ENCODE data around the gene CGB3. TPM values are rescaled to one million over a fixed set of nuclear protein-coding genes. Genes with fewer than 3 reads are reported as not detected.
"Not testable (repeated sequence)": the region's sequence is repeated elsewhere in the genome, so short reads cannot be mapped to it uniquely, and the experiment has no call there.

The CGB3 gene
- total RNA-seq, 2 experiments from 2014 or later, result not detected

DNA sequence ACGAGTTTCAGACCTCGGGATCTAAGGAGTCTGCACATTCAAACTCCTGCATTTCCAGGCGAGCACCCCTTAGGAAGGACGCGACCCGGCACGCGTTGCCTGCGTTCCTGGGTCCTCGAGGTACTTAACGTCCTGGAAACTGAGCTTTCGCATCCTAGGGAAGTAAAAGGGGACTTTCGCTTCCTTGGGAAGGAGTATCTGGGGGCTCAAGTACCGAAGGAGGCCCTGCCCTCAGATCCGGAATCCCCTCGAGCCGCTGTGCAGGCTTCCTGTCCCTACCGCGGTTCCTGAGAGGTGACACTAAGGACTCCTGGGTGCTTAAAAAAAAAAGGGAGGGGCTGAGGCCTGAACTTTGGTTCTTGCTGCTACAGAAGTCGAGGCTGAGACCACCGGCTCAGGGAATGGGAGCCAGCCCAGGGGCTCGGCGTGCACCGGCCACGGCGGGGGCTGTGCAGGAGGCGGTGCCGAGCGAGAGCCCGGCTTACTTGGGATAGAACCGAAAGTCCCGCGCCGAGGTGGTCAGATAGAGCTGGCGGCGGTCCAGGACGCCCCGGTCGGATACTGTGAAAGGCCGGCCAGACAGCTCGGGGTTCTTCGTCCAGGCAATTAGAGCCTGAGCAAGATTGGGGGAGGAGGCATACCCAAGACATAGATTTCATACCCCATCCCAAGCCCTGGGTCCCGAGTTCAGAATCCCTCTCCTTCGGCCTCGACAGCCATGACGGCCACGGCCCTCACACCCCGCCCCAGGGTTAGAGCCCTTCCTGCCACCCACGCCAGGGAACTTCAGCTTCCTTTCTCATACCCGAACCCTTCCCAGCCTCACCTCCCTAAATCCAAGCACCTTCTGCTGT lies 5.5 kb downstream of the CGB3 start:
- H3K9me3 Mint-ChIP-seq; intact Hi-C loops (cut with micrococcal nuclease); H3K27ac Mint-ChIP-seq; H3K27me3 Mint-ChIP-seq; H3K36me3 Mint-ChIP-seq: not testable (repeated sequence)
- peaks cover 37% of the 10 kb centered on the region for H3K4me1 Mint-ChIP-seq (ENCODE audit: low read depth)
- H3K4me3 Mint-ChIP-seq, result peak overlapping the region; percentile 79
- CTCF ChIA-PET, result interaction anchor here (0.8 to 5.7 kb wide), 8 partner anchors 9 to 88 kb away, joined by 3 to 42 read pairs (median 4); partner anchors contain the start of genes GYS1 and RUVBL2
- DNase-seq, result peak; percentile 28
- POLR2A ChIA-PET, result interaction anchor here (1.3 to 2.3 kb wide), 2 partner anchors 19 to 25 kb away, joined by 3 to 7 read pairs; partner anchors contain the start of genes GYS1 and RUVBL2

DNA sequence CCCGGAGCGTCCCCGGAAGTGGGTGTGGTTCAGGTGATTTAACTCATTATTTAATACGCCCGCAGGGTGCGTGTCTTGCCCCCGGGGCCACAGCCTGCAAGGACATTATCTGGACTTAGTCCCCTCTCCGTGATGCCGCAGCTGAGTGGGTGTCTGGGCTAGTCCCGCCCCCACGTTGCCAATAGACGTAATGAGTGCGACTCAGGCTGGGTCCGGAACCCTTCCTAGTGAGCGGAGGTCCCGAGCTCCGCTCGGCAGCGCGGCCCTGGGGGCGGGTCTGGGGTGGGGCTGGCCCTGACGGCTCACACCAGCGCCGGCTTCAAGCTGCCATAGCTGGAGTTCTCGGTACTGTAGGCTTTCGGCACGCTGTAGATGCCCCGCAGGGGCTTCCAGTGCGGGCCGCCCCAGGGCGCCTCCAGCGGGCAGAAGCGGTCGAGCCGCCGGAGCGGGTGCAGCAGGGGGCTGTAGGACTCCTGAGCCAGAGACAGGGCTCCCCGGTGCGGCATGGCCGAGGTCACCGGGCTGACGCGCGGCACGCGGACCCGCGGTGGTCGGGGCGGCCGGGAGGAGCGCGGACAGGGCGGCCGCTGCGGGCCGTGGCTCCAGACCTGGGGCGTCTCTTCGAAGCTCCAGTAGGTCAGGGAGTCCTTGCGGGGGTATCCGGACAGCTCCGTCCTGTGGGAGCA lies 6.3 kb downstream of the CGB3 start:
- H3K36me3 Mint-ChIP-seq, result peaks cover 7% of the 10 kb centered on the region
- ChIA-PET POLR2A (interaction anchor here (0.6 to 2.3 kb wide), 3 partner anchors 8 to 24 kb away, joined by 3 to 7 read pairs (median 4); partner anchors contain the start of genes GYS1 and RUVBL2), CTCF (interaction anchor here (1.0 to 5.7 kb wide), 5 partner anchors 14 to 143 kb away, joined by 3 to 42 read pairs (median 3); partner anchors contain the start of gene RUVBL2)
- intact Hi-C loops (cut with micrococcal nuclease), result no loop called here
- H3K27ac Mint-ChIP-seq, result no peak overlapping the region
- no peaks in the 10 kb centered on the region for H3K9me3 Mint-ChIP-seq
- peaks cover 37% of the 10 kb centered on the region for H3K4me1 Mint-ChIP-seq (ENCODE audit: low read depth)
- peak overlapping the region; percentile 79 for H3K4me3 Mint-ChIP-seq
- H3K27me3 Mint-ChIP-seq, result peaks cover 4% of the 10 kb centered on the region
- peak; percentile 74 for DNase-seq

DNA sequence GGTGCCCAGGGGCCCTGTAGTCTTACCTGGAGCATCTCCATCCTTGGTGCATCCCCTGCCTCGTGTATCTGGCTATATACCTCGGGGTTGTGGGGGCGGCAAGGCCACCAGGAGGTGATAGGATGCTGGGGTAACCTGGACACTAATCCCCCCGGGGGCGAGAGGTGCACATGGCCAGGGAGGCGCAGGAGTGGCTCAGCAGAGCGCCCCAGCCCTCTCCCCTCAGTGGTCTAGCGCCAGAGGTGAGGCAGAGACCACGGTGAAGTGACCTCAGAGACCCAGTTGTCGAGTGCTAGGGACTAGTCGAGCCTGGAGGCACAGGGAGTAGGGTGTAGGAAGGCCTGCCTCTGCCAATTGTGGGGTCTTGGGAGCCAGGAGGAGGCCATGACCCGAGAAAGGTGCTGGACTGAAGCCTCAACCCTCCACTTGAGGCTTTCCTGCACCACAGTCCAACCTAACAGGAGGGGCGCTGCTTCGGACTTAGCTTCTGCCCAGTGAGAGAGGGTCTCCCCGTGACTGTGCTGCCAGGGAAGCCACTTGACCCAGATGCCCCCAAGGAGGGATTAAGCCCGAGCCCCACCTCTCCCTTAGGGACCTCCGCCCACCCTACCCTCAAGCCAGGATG lies 7.0 kb downstream of the CGB3 start, which contains the start of gene LHB:
Gene LHB (minus strand): TSS at position 51 of the 625 bp plus-strand sequence. CDS start 10 bp downstream, at position 41.
- Mint-ChIP-seq H3K27me3 (peaks cover 4% of the 10 kb centered on the region), H3K4me1 (ENCODE audit: low read depth) (peaks cover 37% of the 10 kb centered on the region), H3K36me3 (peaks cover 7% of the 10 kb centered on the region), H3K9me3 (no peaks in the 10 kb centered on the region), H3K4me3 (peak within 1 kb of the TSS; percentile 79), H3K27ac (no peak within 1 kb of the TSS)
- ChIA-PET CTCF (interaction anchor here (1.0 to 5.7 kb wide), 4 partner anchors 18 to 144 kb away, joined by 3 to 42 read pairs (median 6); partner anchors contain the start of gene RUVBL2), POLR2A (interaction anchor here (1.3 to 2.3 kb wide), 2 partner anchors 17 to 23 kb away, joined by 3 to 7 read pairs; partner anchors contain the start of genes GYS1 and RUVBL2)
- DNase-seq, result no peak
- intact Hi-C loops (cut with micrococcal nuclease), result no loop called here

DNA sequence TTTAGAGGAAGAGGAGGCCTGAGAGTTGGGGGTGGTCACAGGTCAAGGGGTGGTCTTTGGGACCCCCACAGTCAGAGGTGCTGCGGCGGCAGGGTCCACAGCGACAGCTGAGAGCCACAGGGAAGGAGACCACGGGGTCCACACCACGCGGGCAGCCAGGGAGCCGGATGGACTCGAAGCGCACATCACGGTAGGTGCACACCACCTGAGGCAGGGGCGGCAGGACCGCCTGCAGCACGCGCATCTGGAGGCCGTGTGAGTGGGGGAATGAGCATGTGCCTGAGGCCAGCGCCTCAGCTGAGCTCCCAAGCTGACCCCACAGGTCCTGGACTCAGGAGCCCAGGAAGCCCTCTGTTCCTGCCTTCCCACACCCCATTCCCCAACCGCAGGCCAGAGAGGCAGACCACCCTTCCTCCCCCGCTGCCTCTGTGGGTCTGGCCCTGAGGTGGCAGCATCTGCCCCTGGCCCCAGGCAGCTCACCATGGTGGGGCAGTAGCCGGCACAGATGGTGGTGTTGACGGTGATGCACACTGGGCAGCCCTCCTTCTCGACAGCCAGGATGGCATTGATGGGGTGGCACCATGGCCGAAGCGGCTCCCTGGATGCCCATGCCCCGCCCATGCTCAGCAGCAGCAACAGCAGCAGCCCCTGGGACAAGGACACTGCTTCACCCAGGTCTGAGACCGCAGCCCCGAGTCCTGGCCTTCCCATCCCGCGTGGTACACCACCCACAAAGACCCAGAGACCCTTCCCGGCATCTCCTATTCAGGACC lies 7.9 kb downstream of the CGB3 start:
- intact Hi-C loops (cut with micrococcal nuclease), result no loop called here
- POLR2A ChIA-PET, result no interaction called here

DNA sequence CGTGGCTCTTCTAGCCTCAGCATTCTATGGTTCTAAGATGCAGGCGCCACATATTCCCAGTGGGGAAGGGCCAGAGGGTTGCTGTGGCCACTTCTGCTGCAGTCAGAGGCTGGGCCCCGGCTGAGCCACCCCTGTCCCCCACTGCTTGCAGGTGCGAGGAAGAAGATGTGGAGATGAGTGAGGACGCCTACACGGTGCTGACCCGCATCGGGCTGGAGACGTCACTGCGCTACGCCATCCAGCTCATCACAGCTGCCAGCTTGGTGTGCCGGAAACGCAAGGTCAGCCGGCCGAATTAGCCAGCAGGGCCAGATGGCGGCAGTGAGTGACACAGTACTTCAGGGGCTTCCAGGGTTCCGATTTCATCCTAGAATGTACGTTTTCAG lies 9.3 kb downstream of the CGB3 start:
- ChIA-PET POLR2A (no interaction called here), CTCF (no interaction called here)
- Mint-ChIP-seq H3K9me3 (no peaks in the 10 kb centered on the region), H3K4me3 (no peak overlapping the region), H3K36me3 (peaks cover 7% of the 10 kb centered on the region), H3K4me1 (ENCODE audit: low read depth) (peaks cover 20% of the 10 kb centered on the region), H3K27me3 (peaks cover 4% of the 10 kb centered on the region), H3K27ac (no peak overlapping the region)
- no peak for DNase-seq
- intact Hi-C loops (cut with micrococcal nuclease), result no loop called here

More for the DNA sequence above, 7.9 kb downstream of the CGB3 start:
- H3K36me3 Mint-ChIP-seq, result peaks cover 7% of the 10 kb centered on the region
- CTCF ChIA-PET, result interaction anchor here (1.0 kb wide), 1 partner anchor 23 kb away, joined by 3 read pairs; the partner anchor contains the start of genes GYS1 and RUVBL2
- H3K4me1 Mint-ChIP-seq (ENCODE audit: low read depth), result peaks cover 30% of the 10 kb centered on the region
- DNase-seq, result no peak
- no peak overlapping the region for H3K27ac Mint-ChIP-seq
- peaks cover 4% of the 10 kb centered on the region for H3K27me3 Mint-ChIP-seq
- H3K4me3 Mint-ChIP-seq, result no peak overlapping the region
- no peaks in the 10 kb centered on the region for H3K9me3 Mint-ChIP-seq

DNA sequence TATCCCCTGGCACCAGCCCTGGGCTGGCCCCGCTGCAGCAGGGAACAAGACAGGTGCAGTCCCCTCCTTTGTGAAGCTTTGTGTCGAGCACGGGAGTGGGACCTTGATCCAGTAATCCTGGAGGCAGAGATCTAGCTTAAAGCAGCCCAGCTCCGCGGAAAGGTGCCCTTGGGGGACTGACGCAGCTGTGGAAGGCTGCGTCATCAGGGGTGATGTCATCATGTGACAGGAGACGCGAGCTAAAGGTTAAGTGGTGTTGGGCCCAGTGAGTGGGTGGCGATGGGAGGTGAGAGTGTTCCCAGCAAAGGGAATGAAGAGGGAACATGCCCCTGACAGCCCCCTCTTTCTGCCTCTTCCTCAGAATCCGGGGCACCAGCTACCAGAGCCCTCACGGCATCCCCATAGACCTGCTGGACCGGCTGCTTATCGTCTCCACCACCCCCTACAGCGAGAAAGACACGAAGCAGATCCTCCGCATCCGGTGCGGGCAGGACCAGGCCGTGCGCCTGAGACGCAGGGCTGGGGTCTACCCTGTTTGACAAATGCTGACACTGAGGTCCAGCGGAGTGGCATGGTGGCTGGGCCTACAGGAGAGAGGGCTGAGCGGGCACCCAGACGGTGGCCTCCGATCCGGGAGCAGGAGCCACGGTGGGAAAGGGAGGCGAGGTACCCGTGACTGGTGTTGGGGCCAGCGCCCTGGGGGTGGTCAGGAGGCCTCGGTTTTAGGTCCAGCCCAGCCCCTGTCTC lies 9.8 kb downstream of the CGB3 start:
- Mint-ChIP-seq H3K4me3 (no peak overlapping the region), H3K27me3 (peaks cover 4% of the 10 kb centered on the region), H3K36me3 (peaks cover 7% of the 10 kb centered on the region), H3K27ac (no peak overlapping the region), H3K9me3 (no peaks in the 10 kb centered on the region), H3K4me1 (ENCODE audit: low read depth) (peaks cover 17% of the 10 kb centered on the region)
- DNase-seq, result no peak
- ChIA-PET POLR2A (interaction anchor here (0.5 to 0.8 kb wide), 2 partner anchors 14 to 322 kb away, joined by 3 to 4 read pairs; no protein-coding TSS in a partner anchor), CTCF (interaction anchor here (1.4 kb wide), 2 partner anchors 15 to 21 kb away, joined by 4 to 5 read pairs; partner anchors contain the start of genes GYS1 and RUVBL2)
- intact Hi-C loops (cut with micrococcal nuclease), result no loop called here

DNA sequence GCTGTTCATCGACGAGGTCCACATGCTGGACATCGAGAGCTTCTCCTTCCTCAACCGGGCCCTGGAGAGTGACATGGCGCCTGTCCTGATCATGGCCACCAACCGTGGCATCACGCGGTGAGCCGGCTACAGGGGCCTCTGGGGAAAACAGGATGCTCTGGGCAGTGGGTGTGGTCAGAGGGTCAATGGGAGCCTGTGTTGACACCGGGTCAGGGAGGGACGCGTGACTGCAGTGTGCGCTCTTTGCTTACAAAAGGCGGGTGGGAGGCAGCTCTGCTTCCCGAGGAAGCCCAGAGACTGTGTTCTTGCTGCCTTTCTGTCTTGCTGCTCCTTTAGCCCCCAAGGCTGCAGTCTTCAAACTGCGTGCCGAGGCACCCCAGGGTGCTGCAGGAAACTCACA lies 12.9 kb downstream of the CGB3 start:
- DNase-seq, result no peak
- no peaks in the 10 kb centered on the region for H3K27me3 Mint-ChIP-seq
- CTCF ChIA-PET, result interaction anchor here (1.4 kb wide), 1 partner anchor 13 kb away, joined by 3 read pairs; no protein-coding TSS in a partner anchor

DNA sequence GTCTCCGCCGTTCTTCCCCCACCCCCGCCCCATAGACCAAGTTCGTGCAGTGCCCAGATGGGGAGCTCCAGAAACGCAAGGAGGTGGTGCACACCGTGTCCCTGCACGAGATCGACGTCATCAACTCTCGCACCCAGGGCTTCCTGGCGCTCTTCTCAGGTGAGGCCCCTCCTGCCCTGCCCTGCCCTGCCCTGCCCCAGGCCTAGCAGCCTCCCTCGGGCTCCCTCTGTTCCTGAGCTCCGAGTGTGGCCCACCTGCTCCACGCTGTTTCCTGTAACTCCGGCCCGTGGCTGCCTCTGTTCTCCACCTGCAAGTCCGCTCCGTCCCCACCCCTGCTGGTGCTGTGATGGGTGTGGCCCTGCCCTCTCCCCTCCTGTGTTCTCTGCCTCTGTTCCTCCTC lies 13.7 kb downstream of the CGB3 start:
- CTCF ChIA-PET, result interaction anchor here (0.8 kb wide), 1 partner anchor 9 kb away, joined by 4 read pairs; no protein-coding TSS in a partner anchor
- Mint-ChIP-seq H3K4me1 (ENCODE audit: low read depth) (no peaks in the 10 kb centered on the region), H3K27me3 (no peaks in the 10 kb centered on the region), H3K27ac (no peak overlapping the region), H3K9me3 (no peaks in the 10 kb centered on the region), H3K4me3 (no peak overlapping the region), H3K36me3 (peaks cover 11% of the 10 kb centered on the region)
- intact Hi-C loops (cut with micrococcal nuclease), result no loop called here
- POLR2A ChIA-PET, result interaction anchor here (0.5 to 1.1 kb wide), 2 partner anchors 7 to 61 kb away, joined by 3 to 4 read pairs; no protein-coding TSS in a partner anchor
- DNase-seq, result no peak

More for the DNA sequence above, 12.9 kb downstream of the CGB3 start:
- no peak overlapping the region for H3K27ac Mint-ChIP-seq
- POLR2A ChIA-PET, result no interaction called here
- H3K9me3 Mint-ChIP-seq, result no peaks in the 10 kb centered on the region
- H3K4me3 Mint-ChIP-seq, result no peak overlapping the region
- intact Hi-C loops (cut with micrococcal nuclease), result no loop called here
- H3K4me1 Mint-ChIP-seq (ENCODE audit: low read depth), result no peaks in the 10 kb centered on the region
- H3K36me3 Mint-ChIP-seq, result peaks cover 13% of the 10 kb centered on the region

DNA sequence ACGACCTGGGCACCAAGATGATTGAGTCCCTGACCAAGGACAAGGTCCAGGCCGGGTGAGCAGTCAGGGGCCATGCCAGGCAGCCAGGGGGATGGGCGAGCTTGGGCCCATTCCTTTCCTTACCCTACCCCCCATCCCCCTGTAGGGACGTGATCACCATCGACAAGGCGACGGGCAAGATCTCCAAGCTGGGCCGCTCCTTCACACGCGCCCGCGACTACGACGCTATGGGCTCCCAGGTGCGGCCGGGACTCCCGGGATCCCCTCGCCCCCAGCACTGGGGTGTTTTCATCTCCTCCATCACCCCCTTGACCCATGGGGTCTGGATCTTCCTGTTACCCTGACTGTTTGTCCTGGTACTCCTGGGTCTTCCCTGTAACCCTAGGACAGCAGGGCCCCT lies 14.3 kb downstream of the CGB3 start:
- H3K27me3 Mint-ChIP-seq, result no peaks in the 10 kb centered on the region
- peaks cover 14% of the 10 kb centered on the region for H3K36me3 Mint-ChIP-seq
- DNase-seq, result no peak
- H3K27ac Mint-ChIP-seq, result no peak overlapping the region
- H3K4me1 Mint-ChIP-seq (ENCODE audit: low read depth), result no peaks in the 10 kb centered on the region
- POLR2A ChIA-PET, result interaction anchor here (1.1 kb wide), 1 partner anchor 8 kb away, joined by 4 read pairs; no protein-coding TSS in a partner anchor
- CTCF ChIA-PET, result interaction anchor here (0.8 kb wide), 1 partner anchor 9 kb away, joined by 4 read pairs; no protein-coding TSS in a partner anchor
- intact Hi-C loops (cut with micrococcal nuclease), result no loop called here
- H3K9me3 Mint-ChIP-seq, result no peaks in the 10 kb centered on the region
- H3K4me3 Mint-ChIP-seq, result no peak overlapping the region

DNA sequence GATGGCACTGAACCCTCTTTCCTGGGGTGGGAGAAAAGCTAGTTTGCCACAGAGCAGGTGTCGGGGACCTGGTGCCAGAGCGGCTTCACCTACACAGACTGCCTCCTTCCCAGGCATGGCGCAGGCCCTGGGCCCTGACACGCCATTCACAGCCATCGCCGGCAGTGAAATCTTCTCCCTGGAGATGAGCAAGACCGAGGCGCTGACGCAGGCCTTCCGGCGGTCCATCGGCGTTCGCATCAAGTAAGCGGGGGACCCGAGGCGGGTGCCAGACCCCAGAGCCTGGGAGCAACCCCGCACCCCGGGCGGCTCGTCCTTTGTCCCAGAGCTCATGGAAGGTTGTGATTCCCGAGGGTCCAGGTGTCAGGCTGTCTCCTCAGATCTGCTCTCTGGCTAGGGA lies 17.2 kb downstream of the CGB3 start:
- Mint-ChIP-seq H3K4me3 (no peak overlapping the region), H3K9me3 (no peaks in the 10 kb centered on the region), H3K27ac (no peak overlapping the region), H3K36me3 (peaks cover 20% of the 10 kb centered on the region), H3K27me3 (no peaks in the 10 kb centered on the region), H3K4me1 (ENCODE audit: low read depth) (no peaks in the 10 kb centered on the region)
- POLR2A ChIA-PET, result no interaction called here
- intact Hi-C loops (cut with micrococcal nuclease), result no loop called here
- DNase-seq, result no peak
- CTCF ChIA-PET, result no interaction called here
